Kidney (tissue), 14 donors: ENCODE measurements around the gene AASDHPPT. TPM values are rescaled to one million over a fixed set of nuclear protein-coding genes. Genes with fewer than 3 reads are reported as not detected.

Experiments used
- DNase-seq, 5 donors: peaks; one replicate each; pipeline ENCODE4 v3.0.0-alpha.2; 2013 to 2020
- FAIRE-seq: peaks from 2 replicates; lab custom pipeline; 2012; peaks lifted over from hg19 to GRCh38; lab: Jason Lieb, UNC
- H3K27ac ChIP-seq, 2 donors: one replicate each; pipeline ENCODE4 v1.7.0; 2013; ENCODE audit warnings: low read depth in 2 of 2, low read length in 2 of 2, inconsistent platforms in 1 of 2
- H3K27me3 ChIP-seq: one replicate; pipeline ENCODE4 v1.7.1; 2013; ENCODE audit warnings: low read length, inconsistent platforms; ENCODE audit not compliant: control insufficient read depth, insufficient read depth
- H3K36me3 ChIP-seq, 3 donors: one replicate each; pipeline versions ENCODE4 v1.7.0 to v1.7.1; 2013; ENCODE audit warnings: low read length in 3 of 3, control low read depth in 1 of 3, inconsistent platforms in 1 of 3; ENCODE audit not compliant: insufficient read depth in 3 of 3, control insufficient read depth in 2 of 3
- H3K4me1 ChIP-seq, 3 donors: one replicate each; pipeline versions ENCODE4 v1.7.0 to v1.7.1; 2013; ENCODE audit warnings: low read length in 3 of 3, inconsistent platforms in 1 of 3, low read depth in 1 of 3; ENCODE audit not compliant: control insufficient read depth in 2 of 3, insufficient read depth in 2 of 3
- H3K4me3 ChIP-seq, 3 donors: one replicate each; pipeline versions ENCODE4 v1.7.0 to v1.8.1; 2013; ENCODE audit warnings: low read length in 3 of 3, control low read depth in 1 of 3, inconsistent platforms in 1 of 3
- H3K9ac ChIP-seq, 3 donors: one replicate each; pipeline versions ENCODE4 v1.7.0 to v1.7.1; 2013; ENCODE audit warnings: low read length in 3 of 3, control low read depth in 1 of 3, inconsistent platforms in 1 of 3
- H3K9me3 ChIP-seq, 3 donors: one replicate each; pipeline versions ENCODE4 v1.7.0 to v1.7.1; 2013; ENCODE audit warnings: low read length in 3 of 3, control low read depth in 1 of 3, inconsistent platforms in 1 of 3; ENCODE audit not compliant: control insufficient read depth in 2 of 3, insufficient read depth in 1 of 3
- intact Hi-C: fragments of 100-400 bp; cut with DNase I; formaldehyde crosslinking; loops from one replicate; pipeline ENCODE4 v1.11.1; 2022
- polyA plus RNA-seq: library from polyadenylated mRNA; stranded (reverse); fragments of 350-450 nt; fragmentation: Illumina TruSeq; extraction: RNeasy Lipid Tissue Mini Kit (QIAGEN cat#74804); gene quantifications from one replicate; pipeline ENCODE4 v1.2.3, GENCODE V29; 2014; ENCODE audit warnings: low read depth, low replicate concordance; ENCODE audit not compliant: insufficient read depth
- total RNA-seq: library from RNA; stranded (reverse); fragmentation: NEBNext Ultra II Directional; extraction: Animal tissue kit (Norgen Biotek cat#: 25700); gene quantifications from one replicate; pipeline ENCODE4 v1.2.1, GENCODE V29; 2021
- TF ChIP-seq, protein P1 (sequence below): IDR thresholded peaks from 3 replicates; pipeline ENCODE4 v1.5.1; 2012; ENCODE audit warnings: mild to moderate bottlenecking, moderate library complexity, borderline replicate concordance; ENCODE audit not compliant: insufficient read depth; ENCODE audit errors: extremely low read depth
- donor health status: control.
- donor health status: control.
- donor health status: control.
- donor health status: control.
- donor health status: control.
- donor health status: DM: yes; HTN: yes; CAD: no.
- donor health status: Normal renal cell carcinoma (clear cell type).

AASDHPPT gene
- total and polyA plus RNA-seq, 2 donors from 2014 or later = 20.8 to 33.0 TPM

- no peak overlapping the region for H3K4me3 ChIP-seq
- H3K36me3 ChIP-seq = peaks cover 0 to 33% (median 21%) of the 10 kb centered on the region in 3 donors
- no peak for FAIRE-seq
Measured at GRCh38 chr11:106098893-106099553, 21.6 kb downstream of the AASDHPPT start.

GRCh38 chr11:106101370-106101769, 23.9 kb downstream of the AASDHPPT start:
- intact Hi-C loops = no loop called here
- no peak for FAIRE-seq
- Histone ChIP-seq H3K4me3 (no peak overlapping the region), H3K27me3 (no peaks in the 10 kb centered on the region), H3K9me3 (no peaks in the 10 kb centered on the region), H3K4me1 (no peaks in the 10 kb centered on the region), H3K9ac (no peak overlapping the region), H3K27ac (no peak overlapping the region), H3K36me3 (peaks cover 0 to 26% (median 10%) of the 10 kb centered on the region in 3 donors)
- DNase-seq = no peak
- TF ChIP-seq, protein P1, sequence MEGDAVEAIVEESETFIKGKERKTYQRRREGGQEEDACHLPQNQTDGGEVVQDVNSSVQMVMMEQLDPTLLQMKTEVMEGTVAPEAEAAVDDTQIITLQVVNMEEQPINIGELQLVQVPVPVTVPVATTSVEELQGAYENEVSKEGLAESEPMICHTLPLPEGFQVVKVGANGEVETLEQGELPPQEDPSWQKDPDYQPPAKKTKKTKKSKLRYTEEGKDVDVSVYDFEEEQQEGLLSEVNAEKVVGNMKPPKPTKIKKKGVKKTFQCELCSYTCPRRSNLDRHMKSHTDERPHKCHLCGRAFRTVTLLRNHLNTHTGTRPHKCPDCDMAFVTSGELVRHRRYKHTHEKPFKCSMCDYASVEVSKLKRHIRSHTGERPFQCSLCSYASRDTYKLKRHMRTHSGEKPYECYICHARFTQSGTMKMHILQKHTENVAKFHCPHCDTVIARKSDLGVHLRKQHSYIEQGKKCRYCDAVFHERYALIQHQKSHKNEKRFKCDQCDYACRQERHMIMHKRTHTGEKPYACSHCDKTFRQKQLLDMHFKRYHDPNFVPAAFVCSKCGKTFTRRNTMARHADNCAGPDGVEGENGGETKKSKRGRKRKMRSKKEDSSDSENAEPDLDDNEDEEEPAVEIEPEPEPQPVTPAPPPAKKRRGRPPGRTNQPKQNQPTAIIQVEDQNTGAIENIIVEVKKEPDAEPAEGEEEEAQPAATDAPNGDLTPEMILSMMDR = no peak

More at GRCh38 chr11:106098893-106099553, 21.6 kb downstream of the AASDHPPT start:
- Histone ChIP-seq H3K9ac (no peak overlapping the region), H3K27me3 (no peaks in the 10 kb centered on the region), H3K9me3 (no peaks in the 10 kb centered on the region), H3K27ac (no peak overlapping the region), H3K4me1 (no peaks in the 10 kb centered on the region)
- DNase-seq = no peak
- intact Hi-C loops = no loop called here
- TF ChIP-seq, protein P1 = no peak

DNA sequence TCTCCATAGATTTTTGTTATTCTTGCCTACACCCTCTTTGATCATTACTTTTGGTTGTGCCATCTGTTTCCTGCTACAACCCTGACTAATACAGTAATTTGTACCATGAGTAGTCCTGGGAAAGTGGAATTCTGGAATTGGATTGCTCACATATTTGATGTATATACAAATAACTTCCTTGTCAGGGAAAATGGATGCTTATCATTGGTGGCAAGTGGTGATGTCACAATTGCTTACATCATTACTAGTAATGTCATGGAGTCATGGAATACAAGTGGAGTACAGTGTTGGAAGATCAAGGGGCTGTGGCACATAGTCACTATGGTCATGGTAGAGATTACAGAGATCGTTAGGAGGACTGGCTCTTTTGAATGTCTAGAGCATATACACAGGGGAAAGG, 24.4 kb downstream of the AASDHPPT start:
- TF ChIP-seq, protein P1 = no peak
- FAIRE-seq (no peak), DNase-seq (no peak)
- Histone ChIP-seq H3K4me1 (no peaks in the 10 kb centered on the region), H3K9me3 (no peaks in the 10 kb centered on the region), H3K27ac (no peak overlapping the region), H3K27me3 (no peaks in the 10 kb centered on the region), H3K36me3 (peaks cover 0 to 22% (median 7%) of the 10 kb centered on the region in 3 donors), H3K4me3 (no peak overlapping the region), H3K9ac (no peak overlapping the region)
- intact Hi-C loops = no loop called here
